A673 (cell line): Measurements from ENCODE around the gene VPS16.

Experiments
- EZH2 ChIP-seq: fragments of 200-600 bp; sonication (generic); IDR thresholded peaks from 2 replicates; pipeline ENCODE4 v1.6.1; 2017; ENCODE audit warnings: borderline replicate concordance, low read depth, mild to moderate bottlenecking, mixed read lengths, antibody characterized with exemption, low read length; ENCODE audit not compliant: poor library complexity, severe bottlenecking
- TF ChIP-seq, protein P1 (sequence below): fragments of 300-800, 200-600 bp; sonication (generic); conservative IDR thresholded peaks from 2 replicates; pipeline ENCODE4 v1.5.1; 2017; ENCODE audit warnings: low read depth, mild to moderate bottlenecking, antibody characterized with exemption, low read length, moderate library complexity, mixed read lengths

GRCh38 chr20:2869381-2869780 lies 28.8 kb downstream of the VPS16 start:
- TF ChIP-seq, protein P1, sequence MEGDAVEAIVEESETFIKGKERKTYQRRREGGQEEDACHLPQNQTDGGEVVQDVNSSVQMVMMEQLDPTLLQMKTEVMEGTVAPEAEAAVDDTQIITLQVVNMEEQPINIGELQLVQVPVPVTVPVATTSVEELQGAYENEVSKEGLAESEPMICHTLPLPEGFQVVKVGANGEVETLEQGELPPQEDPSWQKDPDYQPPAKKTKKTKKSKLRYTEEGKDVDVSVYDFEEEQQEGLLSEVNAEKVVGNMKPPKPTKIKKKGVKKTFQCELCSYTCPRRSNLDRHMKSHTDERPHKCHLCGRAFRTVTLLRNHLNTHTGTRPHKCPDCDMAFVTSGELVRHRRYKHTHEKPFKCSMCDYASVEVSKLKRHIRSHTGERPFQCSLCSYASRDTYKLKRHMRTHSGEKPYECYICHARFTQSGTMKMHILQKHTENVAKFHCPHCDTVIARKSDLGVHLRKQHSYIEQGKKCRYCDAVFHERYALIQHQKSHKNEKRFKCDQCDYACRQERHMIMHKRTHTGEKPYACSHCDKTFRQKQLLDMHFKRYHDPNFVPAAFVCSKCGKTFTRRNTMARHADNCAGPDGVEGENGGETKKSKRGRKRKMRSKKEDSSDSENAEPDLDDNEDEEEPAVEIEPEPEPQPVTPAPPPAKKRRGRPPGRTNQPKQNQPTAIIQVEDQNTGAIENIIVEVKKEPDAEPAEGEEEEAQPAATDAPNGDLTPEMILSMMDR, result no peak
- TF ChIP-seq EZH2, result no peak
